HEK293T (cell line): Measurements from ENCODE around the gene NRG2.

Experiments
- CTCF ChIA-PET: fragments of 350-600 bp; formaldehyde crosslinking; extraction: SDS; loops from one replicate; lab custom pipeline; 2021; ENCODE audit warnings: antibody characterized with exemption, inconsistent platforms; lab: Yijun Ruan, JAX
- POLR2A ChIA-PET: fragments of 350-600 bp; formaldehyde crosslinking; extraction: SDS; loops from one replicate; lab custom pipeline; 2020; ENCODE audit warnings: antibody characterized with exemption, inconsistent platforms; lab: Yijun Ruan, JAX
- DNase-seq: peaks from one replicate; pipeline ENCODE4 v3.0.0; 2012; ENCODE audit warnings: mixed read lengths; ENCODE audit errors: extremely low spot score
- ARNT ChIP-seq: fragments of 450-650 bp; IDR thresholded peaks from 2 replicates; pipeline ENCODE4 v1.6.1; 2017; ENCODE audit warnings: mild to moderate bottlenecking
- BHLHE40 ChIP-seq: fragments of 450-650 bp; IDR thresholded peaks from 2 replicates; pipeline ENCODE4 v1.6.1; 2016; ENCODE audit warnings: mild to moderate bottlenecking, moderate library complexity, borderline replicate concordance
- CTBP1 ChIP-seq: fragments of 450-650 bp; IDR thresholded peaks from 2 replicates; pipeline ENCODE4 v1.6.1; 2016; ENCODE audit warnings: borderline replicate concordance
- ELF4 ChIP-seq: fragments of 450-650 bp; IDR thresholded peaks from 2 replicates; pipeline ENCODE4 v1.6.1; 2017; ENCODE audit warnings: antibody characterized with exemption
- FOXA1 ChIP-seq: fragments of 450-650 bp; IDR thresholded peaks from 2 replicates; pipeline ENCODE4 v1.6.1; 2016; ENCODE audit warnings: mild to moderate bottlenecking
- FOXK2 ChIP-seq: fragments of 450-650 bp; IDR thresholded peaks from 2 replicates; pipeline ENCODE4 v1.6.1; 2016; ENCODE audit warnings: mild to moderate bottlenecking
- FOXM1 ChIP-seq: fragments of 450-650 bp; IDR thresholded peaks from 2 replicates; pipeline ENCODE4 v1.6.1; 2017; ENCODE audit warnings: mild to moderate bottlenecking, borderline replicate concordance
- HDGF ChIP-seq: fragments of 450-650 bp; IDR thresholded peaks from 2 replicates; pipeline ENCODE4 v1.6.1; 2017; ENCODE audit warnings: antibody characterized with exemption, borderline replicate concordance
- L3MBTL2 ChIP-seq: fragments of 450-650 bp; conservative IDR thresholded peaks from 2 replicates; pipeline ENCODE4 v1.6.1; 2016; ENCODE audit warnings: mild to moderate bottlenecking
- LEF1 ChIP-seq: fragments of 450-650 bp; IDR thresholded peaks from 2 replicates; pipeline ENCODE4 v1.6.1; 2017; ENCODE audit warnings: mild to moderate bottlenecking, borderline replicate concordance
- NFRKB ChIP-seq: fragments of 450-650 bp; IDR thresholded peaks from 2 replicates; pipeline ENCODE4 v1.6.1; 2016; ENCODE audit warnings: mild to moderate bottlenecking, moderate library complexity
- SP1 ChIP-seq: fragments of 450-650 bp; IDR thresholded peaks from 2 replicates; pipeline ENCODE4 v1.6.1; 2017
- SUZ12 ChIP-seq: fragments of 450-650 bp; IDR thresholded peaks from 2 replicates; pipeline ENCODE4 v1.6.1; 2016; ENCODE audit warnings: mild to moderate bottlenecking
- TARDBP ChIP-seq: fragments of 450-650 bp; IDR thresholded peaks from 2 replicates; pipeline ENCODE4 v1.6.1; 2016
- ZNF384 ChIP-seq: fragments of 450-650 bp; IDR thresholded peaks from 2 replicates; pipeline ENCODE4 v1.6.1; 2016
- TF ChIP-seq, protein P1 (sequence below): fragments of 450-650 bp; IDR thresholded peaks from 2 replicates; pipeline ENCODE4 v1.6.1; 2016

The NRG2 gene

GRCh38 chr5:139847790-139848507, 195.2 kb downstream of the NRG2 start:
- no peak for TF ChIP-seq ELF4
- TF ChIP-seq HDGF = no peak
- TF ChIP-seq FOXM1 = no peak
- no peak for TF ChIP-seq SUZ12
- no peak for TF ChIP-seq FOXA1
- no peak for TF ChIP-seq SP1
- no peak for TF ChIP-seq ZNF384
- TF ChIP-seq FOXK2 = no peak
- no peak for TF ChIP-seq BHLHE40
- TF ChIP-seq, protein P1, sequence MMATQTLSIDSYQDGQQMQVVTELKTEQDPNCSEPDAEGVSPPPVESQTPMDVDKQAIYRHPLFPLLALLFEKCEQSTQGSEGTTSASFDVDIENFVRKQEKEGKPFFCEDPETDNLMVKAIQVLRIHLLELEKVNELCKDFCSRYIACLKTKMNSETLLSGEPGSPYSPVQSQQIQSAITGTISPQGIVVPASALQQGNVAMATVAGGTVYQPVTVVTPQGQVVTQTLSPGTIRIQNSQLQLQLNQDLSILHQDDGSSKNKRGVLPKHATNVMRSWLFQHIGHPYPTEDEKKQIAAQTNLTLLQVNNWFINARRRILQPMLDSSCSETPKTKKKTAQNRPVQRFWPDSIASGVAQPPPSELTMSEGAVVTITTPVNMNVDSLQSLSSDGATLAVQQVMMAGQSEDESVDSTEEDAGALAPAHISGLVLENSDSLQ = no peak
- no peak for TF ChIP-seq LEF1
- no peak for TF ChIP-seq TARDBP
- ChIA-PET CTCF (interaction anchor here (0.9 to 2.3 kb wide), 3 partner anchors 15 to 82 kb away, joined by 3 to 12 read pairs (median 3); no protein-coding TSS in a partner anchor), POLR2A (no interaction called here)
- DNase-seq = peak; percentile 51

DNA sequence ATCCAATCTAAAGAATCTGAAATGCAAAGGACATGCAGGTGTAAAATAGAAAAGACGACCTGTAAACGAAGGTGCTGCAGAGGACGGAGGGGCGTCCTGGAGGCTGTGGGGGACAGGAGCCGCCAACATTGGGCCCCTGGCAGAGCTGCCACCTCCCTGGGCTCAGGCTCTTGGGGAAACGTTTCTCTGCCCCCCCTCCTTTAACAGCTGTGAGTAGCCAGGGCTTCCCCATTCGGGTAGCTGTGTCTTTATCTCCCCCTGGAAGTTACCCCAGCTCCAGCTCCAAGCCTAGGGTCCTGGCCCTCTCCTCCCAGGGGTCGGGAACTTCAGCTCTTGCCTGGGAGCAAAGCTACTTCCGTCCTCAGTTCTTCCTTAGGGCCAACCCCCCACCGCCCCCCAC, 196.0 kb downstream of the NRG2 start:
- CTCF ChIA-PET = interaction anchor here (0.9 to 1.1 kb wide), 2 partner anchors 16 to 60 kb away, joined by 3 to 4 read pairs; no protein-coding TSS in a partner anchor
- POLR2A ChIA-PET = no interaction called here
- no peak for DNase-seq
- TF ChIP-seq SUZ12 = no peak
- no peak for TF ChIP-seq NFRKB
- no peak for TF ChIP-seq SP1
- no peak for TF ChIP-seq L3MBTL2
- TF ChIP-seq FOXK2 = no peak
- no peak for TF ChIP-seq ARNT
- TF ChIP-seq, protein P1 = no peak
- no peak for TF ChIP-seq ZNF384
- TF ChIP-seq HDGF = no peak
- no peak for TF ChIP-seq TARDBP
- TF ChIP-seq FOXM1 = no peak
- TF ChIP-seq FOXA1 = no peak
- no peak for TF ChIP-seq CTBP1
- no peak for TF ChIP-seq ELF4
- TF ChIP-seq LEF1 = no peak
- TF ChIP-seq BHLHE40 = no peak

DNA sequence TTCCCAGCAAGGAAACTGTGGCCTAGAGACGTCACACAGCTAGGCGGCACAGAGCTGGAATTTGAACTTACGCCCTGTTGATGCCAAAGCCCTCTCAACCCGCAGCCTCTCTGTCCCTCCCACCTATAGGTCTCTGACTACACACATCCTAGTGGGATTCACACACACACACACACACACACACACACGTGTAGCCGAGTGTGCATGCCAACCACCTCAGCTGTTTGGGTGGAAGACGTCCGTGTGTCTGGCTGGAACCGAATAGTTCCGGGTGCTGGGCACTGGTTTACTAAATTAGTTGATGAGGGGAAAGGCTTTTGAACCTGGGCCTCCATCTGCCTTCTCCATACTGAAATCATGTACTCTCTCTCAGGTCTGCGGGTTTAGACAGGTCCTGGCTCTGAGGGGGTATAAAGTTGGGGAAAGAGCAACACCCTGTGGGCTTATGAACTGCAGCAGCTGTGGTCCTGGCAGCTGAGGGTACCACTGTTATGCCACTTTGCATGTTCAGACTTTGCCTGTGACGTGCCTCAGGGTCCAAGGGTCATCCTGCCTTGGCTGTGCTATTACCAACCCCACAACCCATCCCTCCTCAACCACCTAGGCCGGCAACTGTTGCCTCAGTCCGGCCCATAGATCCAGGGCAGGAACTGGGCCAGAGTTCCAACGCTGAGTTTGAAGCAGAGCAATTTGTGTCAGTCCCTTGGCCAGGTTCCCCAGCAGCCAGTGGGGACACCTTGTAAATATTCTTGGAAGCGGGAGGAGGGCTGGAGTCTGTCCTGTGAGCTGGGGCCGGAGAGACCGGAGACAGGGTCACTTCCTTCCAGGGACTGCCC, 197.0 kb downstream of the NRG2 start:
- DNase-seq = no peak
- POLR2A ChIA-PET = no interaction called here
- CTCF ChIA-PET = interaction anchor here (1.1 to 1.7 kb wide), 3 partner anchors 12 to 59 kb away, joined by 3 to 13 read pairs (median 4); no protein-coding TSS in a partner anchor
- TF ChIP-seq FOXK2 (no peak), SP1 (no peak), ZNF384 (no peak), ARNT (no peak), SUZ12 (no peak), BHLHE40 (no peak), CTBP1 (no peak), L3MBTL2 (no peak), FOXM1 (no peak), ELF4 (no peak)
- TF ChIP-seq, protein P1 = no peak

DNA sequence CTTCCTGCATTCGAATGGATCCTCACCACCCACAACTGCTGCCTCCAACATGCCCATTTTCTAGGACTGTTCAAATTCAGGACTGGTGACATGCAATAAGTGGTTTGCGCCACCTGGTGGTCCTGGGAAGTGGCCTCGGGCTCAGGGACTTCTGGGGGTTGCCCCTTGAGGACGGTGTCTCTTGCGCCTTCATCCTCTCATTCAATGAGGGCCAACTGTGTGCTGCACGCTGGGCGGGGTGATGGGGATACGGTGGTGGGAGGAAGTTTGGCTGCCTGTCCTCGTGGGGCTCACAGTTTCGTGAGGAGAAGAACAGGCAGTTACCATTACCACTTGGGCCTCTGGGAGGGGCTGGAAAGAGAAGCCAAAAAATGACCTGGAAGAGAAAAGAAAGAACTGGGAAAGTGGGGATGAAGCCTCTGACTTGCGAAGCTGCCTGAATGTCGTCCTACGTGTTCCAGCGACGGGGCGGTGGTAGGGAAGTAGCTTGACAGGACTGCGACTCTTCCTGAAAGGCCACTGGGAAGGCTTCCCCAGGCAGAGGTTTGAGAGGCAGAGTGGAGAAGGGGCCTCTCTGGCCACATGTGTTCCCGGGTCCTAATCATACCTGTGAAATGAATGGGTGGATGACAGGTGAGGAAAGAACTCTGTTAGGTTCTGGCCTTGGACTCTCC, 198.5 kb downstream of the NRG2 start:
- ChIA-PET POLR2A (no interaction called here), CTCF (interaction anchor here (0.6 to 1.7 kb wide), 5 partner anchors 10 to 120 kb away, joined by 3 to 13 read pairs (median 3); no protein-coding TSS in a partner anchor)
- peak; percentile 83 for DNase-seq
- TF ChIP-seq SUZ12 = no peak
- TF ChIP-seq LEF1 = no peak
- TF ChIP-seq BHLHE40 = no peak
- no peak for TF ChIP-seq NFRKB

- TF ChIP-seq CTBP1 = no peak
- TF ChIP-seq FOXK2 = no peak
- ChIA-PET CTCF (interaction anchor here (1.1 to 1.5 kb wide), 4 partner anchors 38 to 68 kb away, joined by 3 to 7 read pairs (median 4); no protein-coding TSS in a partner anchor), POLR2A (no interaction called here)
- no peak for DNase-seq
Measured at GRCh38 chr5:139843991-139844390, 199.1 kb downstream of the NRG2 start.

DNA sequence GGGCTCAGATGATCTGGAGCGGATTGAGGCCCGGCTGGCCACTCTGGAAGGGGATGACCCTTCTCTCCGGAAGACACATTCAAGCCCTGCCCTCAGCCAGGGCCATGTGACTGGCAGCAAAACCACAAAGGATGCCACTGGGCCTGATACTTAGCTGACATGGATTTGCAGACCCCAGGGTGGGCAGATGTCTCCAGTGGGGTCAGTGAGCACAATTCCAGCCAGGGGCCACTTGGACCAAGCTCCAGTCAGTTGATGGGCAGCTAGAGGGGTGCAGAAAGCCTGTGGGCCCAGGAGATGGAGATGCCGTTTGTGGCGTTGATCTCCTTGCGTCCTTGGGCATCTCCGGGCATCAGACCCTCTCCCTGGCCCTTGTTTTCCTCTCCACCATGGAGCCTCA, 200.8 kb downstream of the NRG2 start:
- CTCF ChIA-PET = interaction anchor here (0.6 to 1.3 kb wide), 3 partner anchors 39 to 127 kb away, joined by 3 to 7 read pairs (median 5); no protein-coding TSS in a partner anchor
- DNase-seq = no peak

More for the DNA sequence above, 200.8 kb downstream of the NRG2 start:
- TF ChIP-seq SUZ12 (no peak), HDGF (no peak), FOXM1 (no peak), ZNF384 (no peak), ARNT (no peak), CTBP1 (no peak), FOXA1 (no peak), SP1 (no peak), BHLHE40 (no peak), ELF4 (no peak), FOXK2 (no peak)
- TF ChIP-seq, protein P1 = no peak
- POLR2A ChIA-PET = no interaction called here
